ENCODE measurements around the gene DRD4. TPM values are rescaled to one million over a fixed set of nuclear protein-coding genes. Genes with fewer than 3 reads are reported as not detected.

The DRD4 gene
- total and polyA plus RNA-seq, 10 of the 15 experiments (the other 5 are each of a cell fraction or from before 2014, with no cell fraction given), result not detected

GRCh38 chr11:665062-665703 is 28.1 kb downstream of the DRD4 start:
- Histone ChIP-seq H3K27me3 (replicated peaks in 1 of 2; ENCODE audit: control insufficient read depth in 2 of 2, insufficient read depth in 2 of 2, low read length in 1 of 2) (no peaks in the 10 kb centered on the region), H3K9ac (ENCODE audit: control insufficient read depth, insufficient read depth, low read length) (no peak overlapping the region), H3K4me2 (ENCODE audit: control insufficient read depth, insufficient read depth) (no peak overlapping the region), H3K4me3 (no peak overlapping the region), H3K4me1 (ENCODE audit: control insufficient read depth, insufficient read depth, low read length) (peaks cover 5% of the 10 kb centered on the region), H2AFZ (ENCODE audit: control insufficient read depth, low read depth, low read length) (no peak overlapping the region), H3K36me3 (ENCODE audit: control insufficient read depth in 2 of 2, insufficient read depth in 2 of 2, low read length in 1 of 2) (peaks cover 7 to 10% of the 10 kb centered on the region in 2 experiments; a peak in 3 of 4 replicates), H3K9me3 (replicated peaks; ENCODE audit: control insufficient read depth, insufficient read depth, low read length) (no peaks in the 10 kb centered on the region), H3K27ac (ENCODE audit: control insufficient read depth, insufficient read depth) (no peak overlapping the region), H3K79me2 (ENCODE audit: control insufficient read depth, insufficient read depth, low read length) (no peaks in the 10 kb centered on the region), H4K20me1 (ENCODE audit: control insufficient read depth, insufficient read depth) (no peaks in the 10 kb centered on the region)
- no TSS peak for BruUV-seq (replicated peaks)
- in situ Hi-C loops (cut with MboI) (loop anchor here (10.0 kb wide), 1 partner anchor 60 kb away; no protein-coding TSS in a partner anchor), intact Hi-C loops (cut with micrococcal nuclease; ENCODE audit: unreplicated experiment) (no loop called here)
- CTCF ChIA-PET, result interaction anchor here (1.0 to 9.5 kb wide), 2 partner anchors 59 to 110 kb away, joined by 3 to 91 read pairs; no protein-coding TSS in a partner anchor
- DNase-seq (ENCODE audit: low read depth, low spot score) (no peak), FAIRE-seq (no peak), ATAC-seq (no peak)
- TF ChIP-seq SPI1 (IDR thresholded peaks at IDR 0.05; ENCODE audit: borderline replicate concordance, insufficient read depth, low read depth, low read length) (no peak), FOXK2 (IDR thresholded peaks at IDR 0.05) (no peak), PBX3 (IDR thresholded peaks at IDR 0.05; ENCODE audit: insufficient replicate concordance, low read depth, low read length) (peak; percentile 4), CHD2 (IDR thresholded peaks at IDR 0.05; ENCODE audit: borderline replicate concordance, low read depth, low read length) (no peak), ZNF687 (IDR thresholded peaks at IDR 0.05) (no peak)
- RAD21 ChIA-PET (ENCODE audit: unreplicated experiment), result no interaction called here
- POLR2A ChIA-PET, result no interaction called here
- SMC1A ChIA-PET (ENCODE audit: uncharacterized antibody, unreplicated experiment), result no interaction called here
- 90% methylated on average over 14 of the region's 15 CpGs for WGBS (ENCODE audit: insufficient coverage, insufficient replicate concordance, low lambda C conversion rate, missing lambda C conversion rate)
